Kidney (tissue), 14 donors: Measurements from ENCODE around the gene DIS3L2. TPM values are rescaled to one million over a fixed set of nuclear protein-coding genes. Genes with fewer than 3 reads are reported as not detected.
"Not testable (repeated sequence)": the region's sequence is repeated elsewhere in the genome, so short reads cannot be mapped to it uniquely, and the experiment has no call there.

ENCODE experiments used
- DNase-seq, 5 donors: peaks; one replicate each; pipeline ENCODE4 v3.0.0-alpha.2; 2013 to 2020
- FAIRE-seq: peaks from 2 replicates; lab custom pipeline; 2012; peaks lifted over from hg19 to GRCh38; lab: Jason Lieb, UNC
- H3K27ac ChIP-seq, 2 donors: one replicate each; pipeline ENCODE4 v1.7.0; 2013; ENCODE audit warnings: low read depth in 2 of 2, low read length in 2 of 2, inconsistent platforms in 1 of 2
- H3K27me3 ChIP-seq: one replicate; pipeline ENCODE4 v1.7.1; 2013; ENCODE audit warnings: low read length, inconsistent platforms; ENCODE audit not compliant: control insufficient read depth, insufficient read depth
- H3K36me3 ChIP-seq, 3 donors: one replicate each; pipeline versions ENCODE4 v1.7.0 to v1.7.1; 2013; ENCODE audit warnings: low read length in 3 of 3, control low read depth in 1 of 3, inconsistent platforms in 1 of 3; ENCODE audit not compliant: insufficient read depth in 3 of 3, control insufficient read depth in 2 of 3
- H3K4me1 ChIP-seq, 3 donors: one replicate each; pipeline versions ENCODE4 v1.7.0 to v1.7.1; 2013; ENCODE audit warnings: low read length in 3 of 3, inconsistent platforms in 1 of 3, low read depth in 1 of 3; ENCODE audit not compliant: control insufficient read depth in 2 of 3, insufficient read depth in 2 of 3
- H3K4me3 ChIP-seq, 3 donors: one replicate each; pipeline versions ENCODE4 v1.7.0 to v1.8.1; 2013; ENCODE audit warnings: low read length in 3 of 3, control low read depth in 1 of 3, inconsistent platforms in 1 of 3
- H3K9ac ChIP-seq, 3 donors: one replicate each; pipeline versions ENCODE4 v1.7.0 to v1.7.1; 2013; ENCODE audit warnings: low read length in 3 of 3, control low read depth in 1 of 3, inconsistent platforms in 1 of 3
- H3K9me3 ChIP-seq, 3 donors: one replicate each; pipeline versions ENCODE4 v1.7.0 to v1.7.1; 2013; ENCODE audit warnings: low read length in 3 of 3, control low read depth in 1 of 3, inconsistent platforms in 1 of 3; ENCODE audit not compliant: control insufficient read depth in 2 of 3, insufficient read depth in 1 of 3
- CTCF ChIP-seq: IDR thresholded peaks from 3 replicates; pipeline ENCODE4 v1.5.1; 2012; ENCODE audit warnings: mild to moderate bottlenecking, moderate library complexity, borderline replicate concordance; ENCODE audit not compliant: insufficient read depth; ENCODE audit errors: extremely low read depth
- intact Hi-C: fragments of 100-400 bp; cut with DNase I; formaldehyde crosslinking; loops from one replicate; pipeline ENCODE4 v1.11.1; 2022
- polyA plus RNA-seq: library from polyadenylated mRNA; stranded (reverse); fragments of 350-450 nt; fragmentation: Illumina TruSeq; extraction: RNeasy Lipid Tissue Mini Kit (QIAGEN cat#74804); gene quantifications from one replicate; pipeline ENCODE4 v1.2.3, GENCODE V29; 2014; ENCODE audit warnings: low read depth, low replicate concordance; ENCODE audit not compliant: insufficient read depth
- total RNA-seq: library from RNA; stranded (reverse); fragmentation: NEBNext Ultra II Directional; extraction: Animal tissue kit (Norgen Biotek cat#: 25700); gene quantifications from one replicate; pipeline ENCODE4 v1.2.1, GENCODE V29; 2021
- donor health status: control.
- donor health status: control.
- donor health status: control.
- donor health status: control.
- donor health status: control.
- donor health status: DM: yes; HTN: yes; CAD: no.
- donor health status: Normal renal cell carcinoma (clear cell type).

Gene DIS3L2
- total and polyA plus RNA-seq, 2 donors from 2014 or later = 12.3 to 47.7 TPM

GRCh38 chr2:232382331-232383225 is 421.1 kb downstream of the DIS3L2 start:
- peaks cover 27% of the 10 kb centered on the region for H3K27me3 ChIP-seq
- DNase-seq (no peak), FAIRE-seq (no peak)
- H3K9me3 ChIP-seq = no peaks in the 10 kb centered on the region
- H3K36me3 ChIP-seq = no peaks in the 10 kb centered on the region
- TF ChIP-seq CTCF = no peak
- H3K4me3 ChIP-seq = no peak overlapping the region
- no peak overlapping the region for H3K9ac ChIP-seq
- no peak overlapping the region for H3K27ac ChIP-seq
- peaks cover 0 to 4% (median 0%) of the 10 kb centered on the region in 3 donors for H3K4me1 ChIP-seq
- intact Hi-C loops = no loop called here

- FAIRE-seq = no peak
- no peak for TF ChIP-seq CTCF
- DNase-seq = no peak
- H3K4me1 ChIP-seq = peaks cover 0 to 4% (median 0%) of the 10 kb centered on the region in 3 donors
- peaks cover 39% of the 10 kb centered on the region for H3K27me3 ChIP-seq
- no peak overlapping the region for H3K9ac ChIP-seq
- no peak overlapping the region for H3K27ac ChIP-seq
- H3K36me3 ChIP-seq = no peaks in the 10 kb centered on the region
- intact Hi-C loops = no loop called here
- H3K9me3 ChIP-seq = no peaks in the 10 kb centered on the region
- no peak overlapping the region for H3K4me3 ChIP-seq
Measured at GRCh38 chr2:232384466-232384865, 423.0 kb downstream of the DIS3L2 start.

- FAIRE-seq, DNase-seq, H3K27ac ChIP-seq: not testable (repeated sequence)
Measured at GRCh38 chr2:232385058-232385457, 423.5 kb downstream of the DIS3L2 start.

GRCh38 chr2:232385660-232386489 is 424.4 kb downstream of the DIS3L2 start:
- TF ChIP-seq CTCF = no peak
- Histone ChIP-seq H3K27me3 (peaks cover 46% of the 10 kb centered on the region), H3K36me3 (no peaks in the 10 kb centered on the region), H3K9ac (no peak overlapping the region), H3K27ac (no peak overlapping the region), H3K4me3 (no peak overlapping the region), H3K4me1 (peaks cover 0 to 4% (median 0%) of the 10 kb centered on the region in 3 donors), H3K9me3 (no peaks in the 10 kb centered on the region)
- DNase-seq (peak in 2 of 5 donors; percentile 43 to 62), FAIRE-seq (no peak)
- intact Hi-C loops = no loop called here

More at GRCh38 chr2:232385058-232385457, 423.5 kb downstream of the DIS3L2 start:
- H3K4me1 ChIP-seq, H3K4me3 ChIP-seq, H3K9me3 ChIP-seq, H3K36me3 ChIP-seq, intact Hi-C loops, H3K9ac ChIP-seq: not testable (repeated sequence)
- peaks cover 41% of the 10 kb centered on the region for H3K27me3 ChIP-seq
